ENCODE measurements around the gene C2CD4C.
A peak's percentile ranks its signal among the peaks of the same experiment; 100 is the strongest.
"Not testable (repeated sequence)": the region's sequence is repeated elsewhere in the genome, so short reads cannot be mapped to it uniquely, and the experiment has no call there.

The C2CD4C gene

GRCh38 chr19:413756-414420, 4.9 kb upstream of the C2CD4C start:
- no peak for DNase-seq

GRCh38 chr19:412356-413355, 3.7 kb upstream of the C2CD4C start:
- no peak for DNase-seq

- no peak for DNase-seq
Observed at GRCh38 chr19:411723-412355, 2.9 kb upstream of the C2CD4C start.

DNA sequence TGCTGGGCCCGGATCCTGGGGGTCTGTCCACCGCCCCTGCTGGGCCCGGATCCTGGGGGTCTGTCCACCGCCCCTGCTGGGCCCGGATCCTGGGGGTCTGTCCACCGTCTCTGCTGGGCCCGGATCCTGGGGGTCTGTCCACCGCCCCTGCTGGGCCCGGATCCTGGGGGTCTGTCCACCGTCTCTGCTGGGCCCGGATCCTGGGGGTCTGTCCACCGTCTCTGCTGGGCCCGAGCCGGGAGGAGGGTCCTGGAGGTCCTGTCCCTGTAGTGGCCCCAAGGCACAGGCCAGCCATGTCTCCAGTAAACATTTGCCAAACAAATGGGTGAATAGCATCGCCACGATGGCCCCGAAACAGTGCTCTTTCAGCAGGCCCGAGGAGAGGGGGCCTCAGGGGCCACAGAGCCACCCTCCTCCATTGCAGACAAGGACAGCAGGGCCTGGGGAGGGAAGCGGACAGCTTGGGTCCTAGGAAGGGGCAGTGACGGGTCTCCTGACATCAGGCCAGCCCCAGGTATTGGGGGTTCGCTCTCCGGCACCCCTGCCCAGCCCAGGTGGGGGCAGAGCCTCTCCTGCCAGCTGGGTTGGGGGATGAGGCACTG, 2.3 kb upstream of the C2CD4C start:
- DNase-seq: not testable (repeated sequence)

DNA sequence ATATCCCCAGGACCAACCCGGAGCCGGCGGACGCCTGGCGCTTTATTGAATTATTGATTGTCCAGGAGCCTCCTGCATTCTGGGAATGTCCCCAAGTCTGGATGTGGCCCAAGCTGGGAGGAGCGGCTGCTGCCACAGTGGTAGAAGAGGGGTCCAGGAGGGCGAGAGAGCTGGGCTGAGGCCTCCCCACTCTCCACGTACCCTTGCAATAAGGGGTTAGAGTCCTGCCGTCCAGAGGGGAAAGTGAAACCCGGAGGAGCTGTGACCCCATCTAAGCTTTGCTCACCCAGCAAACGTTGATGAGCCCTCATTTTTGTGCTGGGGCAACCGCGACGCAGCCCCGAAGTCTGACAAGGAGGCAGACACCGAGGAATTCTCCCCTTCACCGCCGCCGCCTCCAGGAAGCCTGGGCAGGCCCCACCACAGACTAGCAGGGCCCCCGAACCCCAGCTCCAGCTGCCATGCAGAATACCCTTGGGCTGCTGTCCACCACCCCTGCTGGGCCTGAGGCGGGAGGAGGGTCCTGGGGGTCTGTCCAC, 1.4 kb upstream of the C2CD4C start:
- no peak for DNase-seq

- peak; percentile 12 for DNase-seq
Observed at GRCh38 chr19:409516-410242, 732 bp upstream of the C2CD4C start.

GRCh38 chr19:408441-408901, 476 bp downstream of the C2CD4C start:
- DNase-seq: no peak

DNA sequence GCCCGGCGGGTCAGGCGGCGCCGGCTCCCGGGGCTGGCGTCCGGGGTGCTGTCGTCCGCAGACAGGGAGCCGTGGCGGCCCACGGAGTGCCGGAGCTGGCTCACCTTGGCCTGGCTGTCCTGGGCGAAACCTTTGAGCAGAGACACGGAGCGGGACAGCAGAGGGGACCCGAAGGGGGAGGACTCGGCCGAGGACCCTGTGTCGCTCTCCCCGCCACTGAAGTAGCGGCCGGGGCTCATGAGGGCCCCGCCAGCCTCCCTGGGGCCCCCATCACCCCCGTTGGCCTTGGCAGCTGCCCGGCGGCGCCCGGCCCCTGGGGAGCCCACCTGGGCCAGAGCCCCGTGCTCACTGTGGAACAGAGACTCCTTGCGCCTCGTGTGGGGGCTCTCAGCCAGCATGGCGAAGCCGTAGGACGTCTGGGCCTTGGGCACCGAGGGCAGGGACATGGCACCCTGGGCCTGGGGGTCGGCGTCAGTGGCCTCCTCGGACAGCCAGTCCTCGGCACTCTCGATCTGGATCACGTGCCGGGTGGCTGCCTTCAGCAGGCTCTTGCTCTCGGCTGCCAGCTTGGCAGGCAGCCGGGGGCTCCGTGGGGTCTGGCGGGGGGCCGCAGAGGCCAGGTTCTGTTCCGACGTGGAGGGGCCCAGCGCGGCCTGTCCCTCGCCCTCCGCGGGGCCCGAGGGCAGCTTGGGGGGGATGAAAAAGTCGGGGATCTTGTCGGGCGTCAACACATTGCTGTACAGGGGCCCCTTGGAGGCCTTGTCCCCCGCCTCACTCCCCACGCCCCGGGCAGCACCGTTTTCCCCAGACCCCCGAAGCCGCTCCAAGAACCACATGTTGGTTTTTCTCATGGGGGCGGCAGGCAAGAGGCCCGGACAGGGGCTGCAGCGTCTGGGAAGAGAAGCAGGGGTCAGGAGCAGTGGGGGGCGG, 1.2 kb downstream of the C2CD4C start:
- DNase-seq: no peak

GRCh38 chr19:406971-407510, 1.9 kb downstream of the C2CD4C start:
- DNase-seq: no peak

DNA sequence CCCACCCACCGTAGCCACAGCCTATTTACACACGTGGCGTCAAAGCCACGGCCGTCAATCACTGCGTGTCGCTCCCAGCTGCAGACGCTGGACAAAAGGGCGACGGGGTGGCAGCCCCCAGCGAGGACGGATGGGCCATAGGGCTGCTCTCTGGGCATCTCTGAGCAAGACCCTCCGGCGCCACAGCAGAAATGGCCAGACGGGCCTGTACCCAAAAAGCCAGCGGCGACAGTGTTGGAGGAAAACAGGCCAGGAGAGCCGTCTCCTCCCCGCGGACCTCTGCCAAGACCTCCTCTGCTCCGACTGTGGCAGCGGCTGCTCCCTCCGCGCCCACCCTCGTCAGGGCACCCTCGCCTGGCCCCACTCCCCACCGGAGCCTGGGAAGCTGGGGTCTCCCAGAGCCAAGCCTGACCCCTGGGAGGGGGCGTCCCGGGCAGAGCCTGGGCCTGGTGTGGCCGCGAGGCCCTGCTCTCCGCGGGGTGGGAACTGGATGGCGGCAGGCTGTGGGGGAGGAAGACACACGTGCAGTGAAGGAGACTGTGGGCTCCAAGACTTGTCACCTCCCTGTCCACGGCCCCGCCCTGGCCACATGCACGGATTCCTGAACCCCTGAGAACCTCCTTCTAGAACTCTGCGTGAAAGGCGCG, 2.7 kb downstream of the C2CD4C start:
- DNase-seq: no peak

- DNase-seq: no peak
Observed at GRCh38 chr19:405121-405965, 3.6 kb downstream of the C2CD4C start.

GRCh38 chr19:403221-404027, 5.5 kb downstream of the C2CD4C start:
- DNase-seq: no peak

- DNase-seq: no peak
Observed at GRCh38 chr19:402786-403185, 6.2 kb downstream of the C2CD4C start.

- no peak for DNase-seq
Observed at GRCh38 chr19:401866-402511, 7.0 kb downstream of the C2CD4C start.

DNA sequence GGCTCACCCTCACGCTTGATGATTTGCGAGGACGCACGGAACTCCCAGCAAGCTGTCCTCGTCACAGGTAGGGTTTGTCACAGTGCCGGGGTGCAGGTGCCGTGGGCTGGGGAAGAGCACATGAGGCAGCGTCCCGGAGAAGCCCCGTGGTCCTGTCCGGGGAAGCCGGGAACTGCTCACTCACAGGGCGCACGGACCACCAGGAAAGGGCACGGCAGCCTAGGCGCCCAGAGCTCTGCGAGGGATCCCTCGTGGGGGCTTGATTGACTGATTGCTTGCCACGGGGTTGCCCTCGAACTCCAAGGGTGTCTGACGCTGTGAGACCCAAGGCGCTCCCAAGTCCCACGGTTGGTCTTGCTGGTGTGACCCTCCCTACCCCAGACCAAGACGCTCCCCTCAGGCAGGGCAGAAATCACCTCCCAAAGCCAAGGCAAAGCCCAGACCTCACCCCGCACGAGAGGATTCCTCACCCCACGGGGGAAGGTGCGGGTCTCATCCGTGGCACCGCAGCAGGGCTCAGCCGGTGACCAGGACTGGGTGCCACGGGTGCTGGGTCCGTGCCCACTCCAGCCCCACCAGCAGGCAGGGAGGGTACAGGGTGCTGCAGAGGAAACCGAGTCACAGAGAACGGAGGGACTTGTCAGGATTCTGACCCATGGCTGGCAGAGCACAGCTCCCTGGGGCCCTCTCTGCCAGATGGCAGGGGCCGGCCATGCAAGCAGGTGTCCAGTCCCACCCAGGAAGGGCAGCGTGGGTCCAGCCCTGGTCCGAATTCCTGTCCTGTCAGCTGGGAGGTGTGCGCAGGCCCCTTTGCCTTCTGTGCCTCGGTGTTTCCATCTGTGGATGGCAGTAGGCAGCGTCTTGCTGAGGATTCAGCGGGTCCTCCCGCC, 7.7 kb downstream of the C2CD4C start:
- DNase-seq: no peak

GRCh38 chr19:399370-399769, 9.6 kb downstream of the C2CD4C start:
- no peak for DNase-seq

DNA sequence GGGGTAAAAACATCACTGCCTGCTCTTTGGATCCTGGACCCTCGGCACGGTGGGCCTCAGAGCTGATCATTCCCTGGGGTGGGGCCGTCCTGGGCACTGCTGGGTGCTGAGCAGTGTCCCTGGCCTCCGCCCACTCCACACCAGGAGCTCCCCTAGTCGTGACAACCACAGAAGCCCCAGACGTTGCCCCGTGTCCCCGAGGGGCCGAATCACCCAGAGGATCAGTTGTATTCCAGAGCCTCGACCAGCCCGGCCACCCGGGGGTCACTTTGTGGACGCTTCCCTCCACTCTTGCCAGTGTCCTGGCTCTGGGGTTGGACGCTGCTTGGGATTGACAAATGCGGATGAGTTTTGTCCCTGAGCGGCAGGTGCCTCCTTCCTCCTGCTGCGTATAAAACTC, 10.2 kb downstream of the C2CD4C start:
- no peak for DNase-seq
